ELF-1 (cell line): ENCODE measurements around the gene CDRT15.
"Not testable (repeated sequence)": the region's sequence is repeated elsewhere in the genome, so short reads cannot be mapped to it uniquely, and the experiment has no call there.

Experiments
- DNase-seq: peaks from one replicate; pipeline ENCODE4 v3.0.0-alpha.2; 2016; ENCODE audit warnings: low read depth, low spot score

CDRT15 gene

GRCh38 chr17:14236762-14237161, at the start of gene CDRT15:
Gene CDRT15, minus strand, starts transcription at chr17:14236862. Its CDS starts 29 bp downstream, at chr17:14236833.
- DNase-seq = not testable (repeated sequence)

GRCh38 chr17:14282726-14283125, 46.1 kb upstream of the CDRT15 start:
- DNase-seq = no peak

DNA sequence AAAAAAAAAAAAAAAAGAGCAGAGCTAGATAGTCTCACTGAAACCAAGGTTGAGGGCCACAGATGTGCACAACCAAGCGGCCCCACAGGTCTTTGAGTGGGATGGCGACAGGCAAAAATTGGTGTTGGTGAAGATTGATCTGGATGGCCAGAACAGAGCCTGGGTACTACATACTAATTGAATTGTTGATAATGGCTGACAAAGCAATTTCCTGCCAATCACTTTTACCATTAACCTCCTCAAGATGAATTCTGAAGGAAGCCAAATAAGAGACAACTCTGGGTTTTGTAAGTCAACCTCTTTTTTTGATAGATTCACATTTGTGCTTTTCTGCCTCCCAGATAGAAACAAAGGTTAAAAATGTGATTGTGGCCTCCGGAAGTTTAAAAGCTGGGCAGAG, 44.9 kb upstream of the CDRT15 start:
- DNase-seq = no peak

DNA sequence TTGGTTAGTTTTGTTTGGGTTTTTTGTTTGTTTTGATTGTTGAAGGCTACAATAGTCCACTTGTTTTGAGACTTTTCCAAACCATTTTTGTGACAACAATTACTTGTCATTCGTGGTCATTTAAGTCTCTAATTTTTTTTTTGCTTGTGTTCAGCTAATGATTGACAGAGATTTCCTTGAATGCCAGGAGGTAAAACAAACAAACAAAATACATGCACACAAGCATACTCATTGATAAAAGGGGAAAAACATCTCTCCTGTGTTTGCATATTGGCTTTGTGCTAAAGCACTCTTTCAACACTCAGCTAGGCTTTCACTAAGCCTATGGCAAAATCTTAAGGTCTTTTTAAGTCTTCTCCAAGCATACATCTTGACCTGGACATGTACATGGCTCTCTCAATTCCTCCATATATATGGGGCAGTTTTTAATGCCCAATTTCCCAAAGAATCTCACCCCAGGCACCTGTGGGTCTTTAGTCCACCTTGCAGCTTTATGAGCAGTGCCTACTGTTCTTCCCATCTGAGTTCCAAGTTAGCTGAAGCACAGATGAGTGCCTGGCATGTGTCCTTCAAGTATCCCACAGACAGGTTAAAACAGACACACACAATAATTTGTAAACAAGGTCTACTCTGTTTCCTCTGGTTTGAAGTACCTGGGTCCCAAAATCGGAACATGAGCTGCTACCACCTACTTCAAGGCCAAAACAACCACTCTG, 40.0 kb upstream of the CDRT15 start:
- DNase-seq = no peak

DNA sequence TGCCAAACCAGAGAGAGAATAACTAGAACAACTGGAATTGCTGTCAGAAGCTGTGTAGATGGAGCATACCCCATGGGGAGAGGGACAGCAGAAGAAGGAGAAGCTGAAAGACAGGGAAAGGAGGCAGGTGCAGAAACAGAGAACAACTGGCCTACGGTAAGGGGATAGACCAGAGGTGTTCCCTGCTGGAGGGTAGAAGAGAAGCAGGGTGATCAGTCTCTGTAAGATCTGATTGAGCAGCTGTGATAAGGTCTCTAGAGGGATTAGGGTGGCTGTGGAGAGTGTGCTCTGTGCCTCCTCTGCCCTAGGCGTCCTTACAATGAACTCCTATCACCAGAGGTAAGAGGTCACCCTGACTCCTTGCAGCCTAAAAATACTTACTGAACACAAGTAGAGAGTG, 33.8 kb upstream of the CDRT15 start:
- peak; percentile 2 for DNase-seq

DNA sequence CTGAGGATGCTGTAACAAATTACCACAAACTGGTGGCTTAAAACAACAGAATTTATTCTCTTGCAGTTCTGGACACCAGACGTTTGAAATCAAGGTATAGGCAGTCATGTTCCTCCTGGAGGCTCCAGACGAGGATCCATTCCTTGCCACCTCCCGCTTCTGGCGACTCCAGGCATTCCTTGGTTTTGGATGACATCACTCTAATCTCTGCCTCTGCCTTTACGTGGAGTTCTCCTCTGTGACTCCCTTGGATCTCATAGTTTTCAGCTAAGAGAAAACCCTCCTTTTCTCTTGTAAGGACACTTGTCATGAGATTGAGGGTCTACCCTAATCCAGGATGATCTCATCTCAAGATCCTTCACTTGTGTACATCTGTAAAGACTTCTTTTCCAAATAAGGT, 32.8 kb upstream of the CDRT15 start:
- no peak for DNase-seq

DNA sequence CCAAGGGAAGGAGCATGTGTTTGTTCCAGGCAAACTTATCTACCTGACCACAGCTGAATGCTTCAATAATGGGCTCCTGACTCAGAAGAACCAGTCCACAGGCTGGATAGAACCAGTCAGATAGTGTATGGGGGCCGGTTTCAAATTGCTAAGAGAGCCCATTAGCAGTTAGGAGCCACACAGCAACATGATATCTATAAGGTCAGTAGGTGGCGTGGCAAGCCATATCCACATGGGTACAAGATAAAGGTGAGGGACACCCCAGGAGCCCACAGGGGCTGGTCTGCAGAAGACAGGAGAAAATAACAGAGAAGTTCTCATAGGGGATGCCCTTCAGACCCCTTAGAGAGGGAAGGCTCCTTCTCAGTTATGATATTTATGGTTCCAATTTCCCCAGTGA, 31.6 kb upstream of the CDRT15 start:
- DNase-seq = no peak

- no peak for DNase-seq
These were observed 24.7 kb upstream of the CDRT15 start for GRCh38 chr17:14261406-14261805.

- no peak for DNase-seq
These were observed 9.0 kb upstream of the CDRT15 start for GRCh38 chr17:14245629-14246028.

GRCh38 chr17:14245002-14245401, 8.3 kb upstream of the CDRT15 start:
- peak; percentile 19 for DNase-seq

- DNase-seq = not testable (repeated sequence)
These were observed 2.6 kb upstream of the CDRT15 start for GRCh38 chr17:14239271-14239670.

DNA sequence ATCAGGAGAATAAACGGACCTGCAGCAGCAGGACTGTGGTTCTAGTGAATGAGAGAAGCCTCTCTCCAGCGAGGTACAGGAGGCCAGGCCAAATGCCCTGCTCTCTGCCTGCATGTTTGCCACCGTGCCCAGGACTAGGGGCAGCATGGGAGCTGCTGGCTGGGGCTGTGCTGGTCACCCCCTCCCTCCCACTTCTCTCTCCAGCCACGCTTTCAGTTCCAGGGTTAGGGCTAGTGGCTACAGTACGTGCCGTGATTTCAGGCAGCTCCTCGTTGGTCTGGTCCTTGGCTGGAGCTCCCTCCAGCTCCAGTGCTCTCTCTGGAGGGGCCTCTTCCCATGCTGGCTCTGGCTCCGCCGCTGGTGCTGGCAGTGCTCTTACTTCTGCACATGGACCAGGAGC, 630 bp downstream of the CDRT15 start:
- DNase-seq = not testable (repeated sequence)

DNA sequence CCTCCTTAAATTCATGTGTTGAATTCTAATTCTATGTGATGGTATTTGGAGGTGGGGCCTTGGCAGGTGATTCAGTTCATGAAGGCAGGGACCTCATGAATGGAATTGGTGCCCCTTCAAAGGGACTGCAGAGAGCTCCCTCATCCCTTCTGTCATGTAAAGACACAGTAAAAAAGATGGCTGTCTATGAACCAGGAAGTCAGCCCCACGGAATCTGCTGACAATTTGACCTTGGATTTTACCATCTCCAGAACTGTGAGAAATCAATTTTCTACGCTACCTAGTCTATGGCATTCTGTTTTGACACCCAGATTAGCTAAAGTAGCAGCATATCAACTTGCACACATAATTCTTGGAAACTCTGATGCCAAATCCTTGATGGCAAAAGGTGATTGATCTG, 1.6 kb downstream of the CDRT15 start:
- DNase-seq = not testable (repeated sequence)

- DNase-seq = not testable (repeated sequence)
These were observed 5.5 kb downstream of the CDRT15 start for GRCh38 chr17:14231187-14231586.

DNA sequence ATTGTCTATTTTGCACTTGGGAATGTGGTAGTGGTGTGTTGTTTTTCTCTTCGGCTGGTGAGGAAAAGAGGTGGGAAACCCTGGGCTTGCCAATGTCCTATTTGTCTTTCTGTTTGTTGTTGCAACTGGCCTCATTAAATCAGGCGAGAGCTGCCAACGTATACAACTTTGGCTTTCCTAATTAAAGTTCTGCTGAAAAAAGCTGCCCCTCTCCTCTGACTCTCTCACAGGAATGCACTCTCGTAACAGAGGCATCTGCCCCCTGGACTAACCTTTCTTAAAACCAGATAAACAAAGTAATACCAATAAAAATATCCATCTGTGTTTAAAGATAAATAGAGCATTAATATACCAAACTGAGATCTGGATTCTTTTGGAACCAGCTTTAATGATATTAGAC, 7.8 kb downstream of the CDRT15 start:
- DNase-seq = no peak

DNA sequence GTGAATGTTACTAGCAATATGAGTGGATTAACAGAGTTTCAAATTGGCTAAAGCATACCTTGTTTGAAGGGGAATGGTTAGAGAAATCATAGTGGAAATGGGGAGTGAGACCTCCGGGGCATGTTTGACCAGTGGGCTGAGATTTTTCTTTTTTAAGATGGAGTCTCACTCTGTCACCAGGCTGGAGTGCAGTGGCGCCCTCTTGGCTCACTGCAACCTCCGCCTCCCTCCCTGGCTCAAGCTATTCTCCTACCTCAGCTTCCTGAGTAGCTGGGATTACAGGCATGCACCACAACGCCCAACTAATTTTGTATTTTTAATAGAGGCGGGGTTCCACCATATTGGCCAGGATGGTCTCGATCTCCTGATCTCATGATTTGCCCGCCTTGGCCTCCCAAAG, 9.6 kb downstream of the CDRT15 start:
- DNase-seq = no peak

- DNase-seq = no peak
These were observed 11.2 kb downstream of the CDRT15 start for GRCh38 chr17:14225254-14225980.

DNA sequence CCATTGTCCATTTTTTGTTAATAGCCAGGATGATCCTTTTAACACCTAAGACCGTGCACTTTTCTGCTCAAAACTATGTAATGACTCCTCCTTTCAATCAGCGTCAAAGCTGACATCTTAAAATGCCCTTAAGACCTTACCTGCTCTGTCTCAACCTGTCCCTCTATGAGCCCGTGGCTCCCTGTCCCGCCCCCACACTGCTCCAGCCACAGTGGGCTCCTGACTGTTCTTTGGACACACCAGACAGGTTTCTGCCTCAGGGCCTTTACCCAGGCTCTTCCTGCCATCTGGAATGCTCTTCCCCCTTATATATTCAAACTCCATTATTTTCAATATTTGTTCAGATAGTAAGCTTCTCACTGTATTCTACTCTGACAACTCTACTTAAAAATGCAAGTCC, 14.1 kb downstream of the CDRT15 start:
- DNase-seq = peak; percentile 67

DNA sequence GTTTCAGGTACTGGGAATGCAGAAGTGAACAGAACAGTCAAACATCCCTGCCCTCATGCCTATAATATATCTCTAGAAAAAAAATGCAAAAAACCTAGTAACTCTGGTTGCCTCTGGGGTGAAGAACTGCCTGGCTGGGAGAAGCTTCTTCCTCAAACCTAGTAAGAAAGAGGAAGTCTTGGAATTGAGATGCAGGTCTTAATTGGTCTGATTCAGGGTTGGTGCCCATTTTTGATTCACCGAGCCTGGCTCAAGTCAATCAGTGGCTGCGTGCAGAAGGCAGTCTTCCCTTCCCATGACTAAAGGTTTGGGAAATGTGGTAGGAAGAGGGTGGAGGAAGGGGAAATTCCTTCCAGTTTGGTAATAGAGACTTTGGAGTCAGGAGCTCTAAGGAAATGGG, 22.4 kb downstream of the CDRT15 start:
- no peak for DNase-seq

GRCh38 chr17:14212401-14212800, 24.3 kb downstream of the CDRT15 start:
- no peak for DNase-seq

GRCh38 chr17:14211801-14212200, 24.9 kb downstream of the CDRT15 start:
- no peak for DNase-seq

DNA sequence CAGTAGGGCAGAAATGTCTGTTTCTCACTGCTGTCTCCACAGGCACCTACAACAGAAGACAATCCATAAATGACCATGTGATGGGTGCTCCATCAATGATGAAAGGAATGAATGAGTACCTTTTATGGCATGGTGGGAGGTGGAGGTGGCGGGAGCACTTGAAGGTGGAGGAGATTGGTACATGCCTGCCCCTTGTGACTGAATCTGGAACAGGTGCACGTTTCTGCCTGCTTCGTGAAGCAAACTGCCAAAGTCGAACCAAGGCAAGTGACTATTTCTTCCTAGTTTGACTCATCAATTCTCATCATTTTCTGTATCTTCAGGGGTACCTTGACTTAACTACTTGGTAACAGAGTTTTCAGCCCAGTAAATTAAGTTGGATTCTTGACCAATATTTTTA, 25.4 kb downstream of the CDRT15 start:
- DNase-seq = no peak

DNA sequence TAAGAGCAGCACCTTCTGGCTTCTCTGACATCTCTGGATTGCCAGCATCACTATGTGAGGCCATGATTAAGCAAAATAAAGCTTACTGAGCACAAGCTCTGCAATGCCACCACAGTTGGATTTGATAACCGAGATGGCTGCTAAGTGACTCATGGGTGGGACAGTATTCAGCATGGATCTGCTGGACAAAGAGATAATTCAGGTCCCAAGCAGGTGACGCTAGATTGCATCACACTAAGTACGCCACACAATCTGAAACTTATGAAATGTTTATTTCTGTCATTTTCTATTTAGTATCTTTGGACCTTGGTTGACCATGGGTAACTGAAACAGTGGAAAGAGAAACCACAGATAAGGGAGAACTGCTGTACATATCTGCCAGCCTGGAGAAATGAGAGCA, 27.4 kb downstream of the CDRT15 start:
- DNase-seq = no peak
